Prostate gland (tissue), 2 donors: ENCODE results near the gene POFUT2.

Source experiments
- POLR2A ChIP-seq: fragments of 450-650 bp; IDR thresholded peaks from one replicate; pipeline ENCODE4 v1.6.1; 2016; ENCODE audit warnings: antibody characterized with exemption, mild to moderate bottlenecking
- POLR2AphosphoS5 ChIP-seq: sonication (generic); formaldehyde crosslinking; IDR thresholded peaks from one replicate; pipeline ENCODE4 v1.6.1; 2017; ENCODE audit warnings: antibody characterized with exemption
- TF ChIP-seq, protein P1 (sequence below), 4 experiments: fragments of 200-600 bp in 2 of 4; fragments of 450-650 bp in 2 of 4; sonication (generic) in 2 of 4; IDR thresholded peaks; 1 replicate in 3 of 4; 2 replicates in 1 of 4; pipeline ENCODE4 v1.5.1; 2016 to 2019; ENCODE audit warnings: antibody characterized with exemption in 4 of 4, mild to moderate bottlenecking in 2 of 4, moderate library complexity in 2 of 4

DNA sequence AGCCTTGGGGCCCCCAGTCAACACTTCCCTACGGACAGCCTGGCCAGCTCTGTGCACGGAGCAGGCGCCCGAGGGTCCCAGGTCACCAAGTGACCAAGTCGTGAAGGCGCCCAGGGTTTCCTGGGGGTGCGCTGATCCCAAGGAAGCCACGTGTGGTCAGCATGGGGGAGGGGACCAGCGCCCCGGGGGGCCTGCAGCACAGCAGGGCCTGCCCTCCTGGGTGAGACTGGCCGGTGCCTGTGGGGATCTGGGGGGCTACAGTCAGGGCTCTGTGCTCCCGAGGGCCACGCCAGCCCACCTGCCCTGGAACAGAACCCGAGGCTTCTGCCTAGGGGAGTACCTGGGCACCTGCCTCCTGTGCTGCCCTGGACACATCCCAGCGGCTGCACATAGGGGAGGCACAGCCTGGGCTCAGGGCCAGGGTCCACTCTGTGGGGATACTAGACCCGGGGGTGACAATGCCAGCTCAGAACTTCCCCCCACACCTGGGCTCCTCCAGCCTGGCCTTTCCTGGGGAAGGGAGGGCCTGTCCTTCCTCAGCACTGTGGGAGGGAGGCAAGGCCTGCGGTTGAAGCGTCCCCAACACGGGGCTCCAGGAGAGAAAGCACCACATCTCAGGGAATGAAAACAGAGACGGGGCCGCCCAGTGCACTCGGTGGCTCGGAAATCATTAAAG, 6.2 kb upstream of the POFUT2 start:
- TF ChIP-seq, protein P1, sequence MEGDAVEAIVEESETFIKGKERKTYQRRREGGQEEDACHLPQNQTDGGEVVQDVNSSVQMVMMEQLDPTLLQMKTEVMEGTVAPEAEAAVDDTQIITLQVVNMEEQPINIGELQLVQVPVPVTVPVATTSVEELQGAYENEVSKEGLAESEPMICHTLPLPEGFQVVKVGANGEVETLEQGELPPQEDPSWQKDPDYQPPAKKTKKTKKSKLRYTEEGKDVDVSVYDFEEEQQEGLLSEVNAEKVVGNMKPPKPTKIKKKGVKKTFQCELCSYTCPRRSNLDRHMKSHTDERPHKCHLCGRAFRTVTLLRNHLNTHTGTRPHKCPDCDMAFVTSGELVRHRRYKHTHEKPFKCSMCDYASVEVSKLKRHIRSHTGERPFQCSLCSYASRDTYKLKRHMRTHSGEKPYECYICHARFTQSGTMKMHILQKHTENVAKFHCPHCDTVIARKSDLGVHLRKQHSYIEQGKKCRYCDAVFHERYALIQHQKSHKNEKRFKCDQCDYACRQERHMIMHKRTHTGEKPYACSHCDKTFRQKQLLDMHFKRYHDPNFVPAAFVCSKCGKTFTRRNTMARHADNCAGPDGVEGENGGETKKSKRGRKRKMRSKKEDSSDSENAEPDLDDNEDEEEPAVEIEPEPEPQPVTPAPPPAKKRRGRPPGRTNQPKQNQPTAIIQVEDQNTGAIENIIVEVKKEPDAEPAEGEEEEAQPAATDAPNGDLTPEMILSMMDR (IDR thresholded peaks at IDR 0.05), result no peak
- TF ChIP-seq POLR2A (no peak), POLR2AphosphoS5 (no peak)
